Vagina (tissue), 2 donors: ENCODE data around the gene CFP. TPM values are rescaled to one million over a fixed set of nuclear protein-coding genes. Genes with fewer than 3 reads are reported as not detected.
"Not testable (repeated sequence)": the region's sequence is repeated elsewhere in the genome, so short reads cannot be mapped to it uniquely, and the experiment has no call there.

Experiments used
- DNase-seq, 2 donors: peaks; one replicate each; pipeline ENCODE4 v3.0.0-alpha.2; 2017; ENCODE audit errors: extremely low spot score in 2 of 2
- H3K27ac ChIP-seq: fragments of 200-600 bp; sonication (generic); one replicate; pipeline ENCODE4 v1.5.1; 2019
- H3K27me3 ChIP-seq: fragments of 200-600 bp; sonication (generic); one replicate; pipeline ENCODE4 v1.5.1; 2019
- H3K36me3 ChIP-seq, 2 donors: fragments of 200-600 bp; sonication (generic); one replicate each; pipeline ENCODE4 v1.5.1; 2017 to 2019
- H3K4me1 ChIP-seq: fragments of 200-600 bp; sonication (generic); one replicate; pipeline ENCODE4 v1.5.1; 2019
- H3K4me3 ChIP-seq, 2 donors: fragments of 200-600 bp; sonication (generic); 1 replicate in 1 of 2; 2 replicates in 1 of 2; pipeline ENCODE4 v1.5.1; 2016 to 2019
- H3K9me3 ChIP-seq: fragments of 200-600 bp; sonication (generic); one replicate; pipeline ENCODE4 v1.5.1; 2019
- CTCF ChIP-seq, 3 experiments: fragments of 450-650 bp in 2 of 3; fragments of 200-600 bp in 1 of 3; sonication (generic) in 1 of 3; IDR thresholded peaks; one replicate each; pipeline ENCODE4 v1.5.1; 2017 to 2019; ENCODE audit warnings: antibody characterized with exemption in 3 of 3, mild to moderate bottlenecking in 2 of 3, moderate library complexity in 2 of 3
- POLR2A ChIP-seq, 2 donors: fragments of 450-650 bp; IDR thresholded peaks; one replicate each; pipeline ENCODE4 v1.6.1; 2017; ENCODE audit warnings: antibody characterized with exemption in 2 of 2, mild to moderate bottlenecking in 2 of 2, moderate library complexity in 2 of 2
- POLR2AphosphoS5 ChIP-seq, 2 donors: sonication (generic); formaldehyde crosslinking; IDR thresholded peaks; one replicate each; pipeline ENCODE4 v1.9.0; 2017; ENCODE audit warnings: antibody characterized with exemption in 2 of 2, mild to moderate bottlenecking in 2 of 2, low read depth in 1 of 2; ENCODE audit not compliant: insufficient read depth in 1 of 2
- intact Hi-C: fragments of 100-400 bp; cut with DNase I; formaldehyde crosslinking; loops from one replicate; pipeline ENCODE4 v1.15.1; 2023
- total RNA-seq: library from RNA; depleted of rRNA; stranded (reverse); fragments of >200 nt; gene quantifications from one replicate; pipeline ENCODE4 v1.2.3, GENCODE V29; 2016

CFP gene
- total RNA-seq, 1 donor from 2014 or later, result 0.74 TPM

GRCh38 chrX:47608130-47608810 lies 21.5 kb downstream of the CFP start:
- TF ChIP-seq POLR2A (IDR thresholded peaks at IDR 0.05) (no peak), CTCF (IDR thresholded peaks at IDR 0.05) (no peak), POLR2AphosphoS5 (IDR thresholded peaks at IDR 0.05; ENCODE audit: insufficient read depth in 1 of 2, low read depth in 1 of 2) (no peak)
- DNase-seq, result no peak
- Histone ChIP-seq H3K36me3 (no peaks in the 10 kb centered on the region), H3K9me3 (no peaks in the 10 kb centered on the region), H3K27me3 (no peaks in the 10 kb centered on the region), H3K27ac (no peak overlapping the region), H3K4me3 (no peak overlapping the region), H3K4me1 (no peaks in the 10 kb centered on the region)
- intact Hi-C loops, result no loop called here

- H3K4me3 ChIP-seq, result no peak overlapping the region
- H3K27ac ChIP-seq, result no peak overlapping the region
- intact Hi-C loops, result no loop called here
- no peak for DNase-seq
- H3K9me3 ChIP-seq, result no peaks in the 10 kb centered on the region
- H3K36me3 ChIP-seq, result no peaks in the 10 kb centered on the region
- TF ChIP-seq POLR2AphosphoS5 (IDR thresholded peaks at IDR 0.05; ENCODE audit: insufficient read depth in 1 of 2, low read depth in 1 of 2), result no peak
- no peak for TF ChIP-seq CTCF (IDR thresholded peaks at IDR 0.05)
- no peak for TF ChIP-seq POLR2A (IDR thresholded peaks at IDR 0.05)
- H3K27me3 ChIP-seq, result no peaks in the 10 kb centered on the region
- H3K4me1 ChIP-seq, result no peaks in the 10 kb centered on the region
Observed at GRCh38 chrX:47607091-47607490, 22.6 kb downstream of the CFP start.

- intact Hi-C loops, result no loop called here
- no peak for DNase-seq
- Histone ChIP-seq H3K9me3 (no peaks in the 10 kb centered on the region), H3K4me1 (no peaks in the 10 kb centered on the region), H3K4me3 (no peak overlapping the region), H3K36me3 (no peaks in the 10 kb centered on the region), H3K27ac (no peak overlapping the region), H3K27me3 (no peaks in the 10 kb centered on the region)
- TF ChIP-seq POLR2AphosphoS5 (IDR thresholded peaks at IDR 0.05; ENCODE audit: insufficient read depth in 1 of 2, low read depth in 1 of 2) (no peak), POLR2A (IDR thresholded peaks at IDR 0.05) (no peak), CTCF (IDR thresholded peaks at IDR 0.05) (no peak)
Observed at GRCh38 chrX:47605024-47605423, 24.7 kb downstream of the CFP start.

- H3K36me3 ChIP-seq, H3K4me1 ChIP-seq, H3K4me3 ChIP-seq, H3K9me3 ChIP-seq, DNase-seq, H3K27ac ChIP-seq, intact Hi-C loops, H3K27me3 ChIP-seq: not testable (repeated sequence)
Observed at GRCh38 chrX:47603125-47603524, 26.6 kb downstream of the CFP start.

GRCh38 chrX:47597222-47597621 lies 32.5 kb downstream of the CFP start:
- intact Hi-C loops, result no loop called here
- no peak overlapping the region for H3K27ac ChIP-seq
- no peaks in the 10 kb centered on the region for H3K36me3 ChIP-seq
- no peaks in the 10 kb centered on the region for H3K9me3 ChIP-seq
- TF ChIP-seq POLR2A (IDR thresholded peaks at IDR 0.05), result no peak
- no peak for TF ChIP-seq POLR2AphosphoS5 (IDR thresholded peaks at IDR 0.05; ENCODE audit: insufficient read depth in 1 of 2, low read depth in 1 of 2)
- H3K4me1 ChIP-seq, result no peaks in the 10 kb centered on the region
- no peak for DNase-seq
- H3K4me3 ChIP-seq, result no peak overlapping the region
- no peaks in the 10 kb centered on the region for H3K27me3 ChIP-seq

- Histone ChIP-seq H3K27ac (no peak overlapping the region), H3K4me3 (no peak overlapping the region), H3K4me1 (no peaks in the 10 kb centered on the region), H3K27me3 (no peaks in the 10 kb centered on the region), H3K9me3 (no peaks in the 10 kb centered on the region), H3K36me3 (no peaks in the 10 kb centered on the region)
- no peak for DNase-seq
- TF ChIP-seq POLR2AphosphoS5 (IDR thresholded peaks at IDR 0.05; ENCODE audit: insufficient read depth in 1 of 2, low read depth in 1 of 2) (no peak), CTCF (IDR thresholded peaks at IDR 0.05) (no peak), POLR2A (IDR thresholded peaks at IDR 0.05) (no peak)
- intact Hi-C loops, result no loop called here
Observed at GRCh38 chrX:47596256-47596655, 33.5 kb downstream of the CFP start.
